HCT116 (cell line): Measurements from ENCODE around the gene XPC. TPM values are rescaled to one million over a fixed set of nuclear protein-coding genes. Genes with fewer than 3 reads are reported as not detected.

Experiments used
- ATAC-seq: fragments of 200-7000 bp; cut with Tn5 transposase; 2 replicates; pipeline ENCODE4 v1.9.1; 2020; ENCODE audit warnings: mild to moderate bottlenecking, moderate library complexity
- BruUV-seq: library from RNA; stranded (reverse); fragments of 400-500 nt; replicated peaks from 2 replicates; lab custom pipeline; 2021; lab: Mats Ljungman, UMichigan
- CTCF ChIA-PET: fragments of 300-600 bp; sonication (Branson Sonifier 250); formaldehyde crosslinking; loops from one replicate; lab custom pipeline; 2021; ENCODE audit warnings: antibody characterized with exemption; lab: Charles Lee
- POLR2A ChIA-PET: fragments of 300-600, 350-600 bp; sonication (Branson Sonifier 250); formaldehyde crosslinking; loops from one replicate; lab custom pipeline; 2021; ENCODE audit warnings: antibody characterized with exemption; lab: Charles Lee
- RAD21 ChIA-PET, 2 experiments: fragments of 300-600 bp; sonication (Branson Sonifier 250); formaldehyde crosslinking; loops; one replicate each; lab custom pipeline; 2023; ENCODE audit warnings: low total read pairs in 2 of 2; ENCODE audit not compliant: uncharacterized antibody in 2 of 2, unreplicated experiment in 2 of 2, low non-redundant PET in 1 of 2; lab: Charles Lee
- DNase-seq: peaks from one replicate; pipeline ENCODE4 v3.0.0-alpha.2; 2010; ENCODE audit warnings: low read depth, low spot score
- H2AFZ ChIP-seq: fragments of 200-600 bp; shearing (Covaris generic), sonication (generic); 2 replicates; pipeline ENCODE4 v1.6.1; 2017; ENCODE audit warnings: low read depth, mixed run types, mixed read lengths, antibody characterized with exemption, low read length; ENCODE audit not compliant: poor library complexity, severe bottlenecking
- H3K27ac ChIP-seq: 2 replicates; pipeline ENCODE4 v1.5.1; 2012; ENCODE audit warnings: low read depth, low read length
- H3K27me3 ChIP-seq: fragments of 200-600 bp; sonication (generic); 2 replicates; pipeline ENCODE4 v1.6.1; 2016; ENCODE audit warnings: mixed run types, low read length, mixed read lengths; ENCODE audit not compliant: insufficient read depth
- H3K36me3 ChIP-seq, 2 experiments: fragments of 200-500 bp in 1 of 2; fragments of 200-600 bp in 1 of 2; sonication (Bioruptor generic) in 1 of 2; sonication (generic) in 1 of 2; 2 replicates each; pipeline versions ENCODE4 v1.5.1 to v1.6.1; 2014 to 2016; ENCODE audit warnings: low read length in 2 of 2, inconsistent platforms in 1 of 2, mixed read lengths in 1 of 2, mixed run types in 1 of 2; ENCODE audit not compliant: insufficient read depth in 2 of 2, control insufficient read depth in 1 of 2
- H3K4me1 ChIP-seq, 2 experiments: fragments of 200-600 bp in 1 of 2; sonication (generic) in 1 of 2; 2 replicates each; pipeline versions ENCODE4 v1.5.1 to v1.6.1; 2012 to 2017; ENCODE audit warnings: low read length in 2 of 2, inconsistent platforms in 1 of 2, mild to moderate bottlenecking in 1 of 2, mixed read lengths in 1 of 2, mixed run types in 1 of 2, moderate library complexity in 1 of 2; ENCODE audit not compliant: insufficient read depth in 2 of 2, control insufficient read depth in 1 of 2
- H3K4me2 ChIP-seq: fragments of 200-600 bp; sonication (generic); 2 replicates; pipeline ENCODE4 v1.6.1; 2017; ENCODE audit warnings: mixed run types, low read length, mixed read lengths
- H3K4me3 ChIP-seq, 2 experiments: fragments of 200-600 bp in 1 of 2; sonication (generic) in 1 of 2; replicated peaks in 1 of 2; 2 replicates each; pipeline ENCODE4 v1.5.1; 2011 to 2016; ENCODE audit warnings: low read length in 2 of 2, control low read depth in 1 of 2, low read depth in 1 of 2, mild to moderate bottlenecking in 1 of 2, mixed read lengths in 1 of 2, mixed run types in 1 of 2
- H3K79me2 ChIP-seq: fragments of 200-600 bp; sonication (generic); 2 replicates; pipeline ENCODE4 v1.6.1; 2017; ENCODE audit warnings: mild to moderate bottlenecking, mixed run types, low read length, moderate library complexity, mixed read lengths; ENCODE audit not compliant: insufficient read depth
- H3K9ac ChIP-seq: fragments of 200-600 bp; sonication (generic); 2 replicates; pipeline ENCODE4 v1.6.1; 2016; ENCODE audit warnings: low read length, mixed read lengths
- H3K9me2 ChIP-seq: fragments of 200-600 bp; sonication (generic), shearing (Covaris generic); 2 replicates; pipeline ENCODE4 v1.6.1; 2017; ENCODE audit warnings: mixed run types, mild to moderate bottlenecking, moderate library complexity; ENCODE audit not compliant: insufficient read depth
- H3K9me3 ChIP-seq, 2 experiments: fragments of 200-500 bp in 1 of 2; fragments of 200-600 bp in 1 of 2; sonication (Bioruptor generic) in 1 of 2; sonication (generic) in 1 of 2; 2 replicates each; pipeline ENCODE4 v1.6.1; 2014 to 2017; ENCODE audit warnings: low read length in 2 of 2, mixed read lengths in 2 of 2, inconsistent platforms in 1 of 2, low read depth in 1 of 2, mild to moderate bottlenecking in 1 of 2, mixed run types in 1 of 2, moderate library complexity in 1 of 2; ENCODE audit not compliant: control insufficient read depth in 1 of 2, insufficient read depth in 1 of 2
- H4K20me1 ChIP-seq: fragments of 200-600 bp; sonication (generic), shearing (Covaris generic); 2 replicates; pipeline ENCODE4 v1.6.1; 2017; ENCODE audit warnings: mixed run types, mild to moderate bottlenecking, moderate library complexity; ENCODE audit not compliant: insufficient read depth
- CEBPB ChIP-seq: IDR thresholded peaks from 2 replicates; pipeline ENCODE4 v1.6.1; 2012; ENCODE audit warnings: low read depth
- ELF1 ChIP-seq: IDR thresholded peaks from 2 replicates; pipeline ENCODE4 v1.6.1; 2012; ENCODE audit warnings: low read depth, borderline replicate concordance
- EZH2 ChIP-seq: fragments of 200-600 bp; sonication (generic); IDR thresholded peaks from 2 replicates; pipeline ENCODE4 v1.6.1; 2017; ENCODE audit warnings: antibody characterized with exemption, mixed run types
- EZH2phosphoT487 ChIP-seq: fragments of 200-600 bp; IDR thresholded peaks from 2 replicates; pipeline ENCODE4 v1.6.1; 2018; ENCODE audit warnings: antibody characterized with exemption, borderline replicate concordance
- FOSL1 ChIP-seq: IDR thresholded peaks from 2 replicates; pipeline ENCODE4 v1.6.1; 2012; ENCODE audit warnings: low read depth
- JUND ChIP-seq: IDR thresholded peaks from 2 replicates; pipeline ENCODE4 v1.6.1; 2012
- POLR2AphosphoS5 ChIP-seq: IDR thresholded peaks from 2 replicates; pipeline ENCODE4 v1.6.1; 2011; ENCODE audit warnings: mild to moderate bottlenecking, low read depth, low read length, moderate library complexity
- RAD21 ChIP-seq: IDR thresholded peaks from 2 replicates; pipeline ENCODE4 v1.6.1; 2012; ENCODE audit warnings: low read depth, mild to moderate bottlenecking
- SIN3A ChIP-seq: IDR thresholded peaks from 2 replicates; pipeline ENCODE4 v1.6.1; 2012; ENCODE audit warnings: low read depth
- SP1 ChIP-seq: IDR thresholded peaks from 2 replicates; pipeline ENCODE4 v1.6.1; 2012; ENCODE audit warnings: low read depth
- SRF ChIP-seq: IDR thresholded peaks from 2 replicates; pipeline ENCODE4 v1.6.1; 2012; ENCODE audit warnings: low read depth
- YY1 ChIP-seq: IDR thresholded peaks from 2 replicates; pipeline ENCODE4 v1.6.1; 2011; ENCODE audit warnings: low read length, low read depth, moderate library complexity, mild to moderate bottlenecking; ENCODE audit not compliant: insufficient replicate concordance; ENCODE audit errors: extremely low read depth
- ZFX ChIP-seq: fragments of 450-650 bp; IDR thresholded peaks from 2 replicates; pipeline ENCODE4 v1.6.1; 2017
- ZNF274 ChIP-seq: fragments of 200-500 bp; sonication (Bioruptor generic); IDR thresholded peaks from 2 replicates; pipeline ENCODE4 v1.6.1; 2014; ENCODE audit warnings: mild to moderate bottlenecking, low read depth, low read length, inconsistent platforms
- intact Hi-C: fragments of 100-400 bp; cut with micrococcal nuclease; formaldehyde crosslinking; loops from 2 replicates; pipeline ENCODE4 v1.10.0; 2022
- total RNA-seq: library from RNA; stranded (reverse); gene quantifications from one replicate; pipeline ENCODE4 v1.2.1, GENCODE V29; 2021; ENCODE audit not compliant: unreplicated experiment
- TF ChIP-seq, protein P1 (sequence below): IDR thresholded peaks from 2 replicates; pipeline ENCODE4 v1.6.1; 2012; ENCODE audit warnings: low read depth
- TF ChIP-seq, protein P2 (sequence below): IDR thresholded peaks from 2 replicates; pipeline ENCODE4 v1.6.1; 2012
- TF ChIP-seq, protein P3 (sequence below): IDR thresholded peaks from 2 replicates; pipeline ENCODE4 v1.6.1; 2012

Gene XPC
- total RNA-seq, 1 experiment from 2014 or later, result 29.5 TPM

DNA sequence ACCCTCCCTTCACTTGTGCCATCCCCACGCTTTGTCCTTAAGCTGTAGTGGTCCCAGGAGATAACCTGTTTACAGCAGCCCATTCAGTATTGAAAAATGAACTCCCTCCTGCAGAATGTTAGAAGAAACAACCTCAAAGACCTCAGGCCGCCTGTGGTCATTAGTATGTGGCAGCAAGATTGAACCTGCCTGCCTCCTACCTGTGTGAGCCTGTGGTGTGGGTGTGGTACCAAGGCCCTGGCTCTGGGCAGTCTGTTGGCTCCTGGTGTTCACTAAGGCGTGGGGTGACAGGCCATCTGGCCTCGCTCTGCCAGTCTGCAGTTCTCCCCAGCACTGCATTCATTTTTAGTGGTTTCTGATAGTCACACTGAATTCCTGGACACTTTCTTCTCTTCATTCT lies 21.2 kb upstream of the XPC start:
- H3K4me1 ChIP-seq, result no peaks in the 10 kb centered on the region
- no peak for ATAC-seq
- no peak overlapping the region for H2AFZ ChIP-seq
- no peak overlapping the region for H3K27ac ChIP-seq
- no peaks in the 10 kb centered on the region for H4K20me1 ChIP-seq
- ChIA-PET POLR2A (interaction anchor here (1.2 kb wide), 1 partner anchor 21 kb away, joined by 3 read pairs; the partner anchor contains the start of genes LSM3 and XPC), CTCF (no interaction called here), RAD21 (no interaction called here)
- no peaks in the 10 kb centered on the region for H3K9me3 ChIP-seq
- DNase-seq, result no peak
- BruUV-seq, result no TSS peak
- no peaks in the 10 kb centered on the region for H3K27me3 ChIP-seq
- no peak overlapping the region for H3K4me3 ChIP-seq
- peaks cover 4 to 5% of the 10 kb centered on the region in 2 experiments; a peak in 2 of 4 replicates for H3K36me3 ChIP-seq
- H3K9ac ChIP-seq, result no peak overlapping the region
- peaks cover 11% of the 10 kb centered on the region for H3K79me2 ChIP-seq
- H3K9me2 ChIP-seq, result no peaks in the 10 kb centered on the region
- no peak overlapping the region for H3K4me2 ChIP-seq
- intact Hi-C loops, result loop anchor here (10.0 kb wide), 1 partner anchor 725 kb away; no protein-coding TSS in a partner anchor
- TF ChIP-seq YY1 (no peak), SRF (no peak), SP1 (no peak), ELF1 (no peak), JUND (no peak), ZFX (no peak), CEBPB (no peak), FOSL1 (no peak), EZH2phosphoT487 (no peak), RAD21 (no peak), EZH2 (no peak), POLR2AphosphoS5 (no peak), ZNF274 (no peak), SIN3A (no peak)
- TF ChIP-seq, protein P1, sequence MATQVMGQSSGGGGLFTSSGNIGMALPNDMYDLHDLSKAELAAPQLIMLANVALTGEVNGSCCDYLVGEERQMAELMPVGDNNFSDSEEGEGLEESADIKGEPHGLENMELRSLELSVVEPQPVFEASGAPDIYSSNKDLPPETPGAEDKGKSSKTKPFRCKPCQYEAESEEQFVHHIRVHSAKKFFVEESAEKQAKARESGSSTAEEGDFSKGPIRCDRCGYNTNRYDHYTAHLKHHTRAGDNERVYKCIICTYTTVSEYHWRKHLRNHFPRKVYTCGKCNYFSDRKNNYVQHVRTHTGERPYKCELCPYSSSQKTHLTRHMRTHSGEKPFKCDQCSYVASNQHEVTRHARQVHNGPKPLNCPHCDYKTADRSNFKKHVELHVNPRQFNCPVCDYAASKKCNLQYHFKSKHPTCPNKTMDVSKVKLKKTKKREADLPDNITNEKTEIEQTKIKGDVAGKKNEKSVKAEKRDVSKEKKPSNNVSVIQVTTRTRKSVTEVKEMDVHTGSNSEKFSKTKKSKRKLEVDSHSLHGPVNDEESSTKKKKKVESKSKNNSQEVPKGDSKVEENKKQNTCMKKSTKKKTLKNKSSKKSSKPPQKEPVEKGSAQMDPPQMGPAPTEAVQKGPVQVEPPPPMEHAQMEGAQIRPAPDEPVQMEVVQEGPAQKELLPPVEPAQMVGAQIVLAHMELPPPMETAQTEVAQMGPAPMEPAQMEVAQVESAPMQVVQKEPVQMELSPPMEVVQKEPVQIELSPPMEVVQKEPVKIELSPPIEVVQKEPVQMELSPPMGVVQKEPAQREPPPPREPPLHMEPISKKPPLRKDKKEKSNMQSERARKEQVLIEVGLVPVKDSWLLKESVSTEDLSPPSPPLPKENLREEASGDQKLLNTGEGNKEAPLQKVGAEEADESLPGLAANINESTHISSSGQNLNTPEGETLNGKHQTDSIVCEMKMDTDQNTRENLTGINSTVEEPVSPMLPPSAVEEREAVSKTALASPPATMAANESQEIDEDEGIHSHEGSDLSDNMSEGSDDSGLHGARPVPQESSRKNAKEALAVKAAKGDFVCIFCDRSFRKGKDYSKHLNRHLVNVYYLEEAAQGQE, result no peak
- TF ChIP-seq, protein P2, sequence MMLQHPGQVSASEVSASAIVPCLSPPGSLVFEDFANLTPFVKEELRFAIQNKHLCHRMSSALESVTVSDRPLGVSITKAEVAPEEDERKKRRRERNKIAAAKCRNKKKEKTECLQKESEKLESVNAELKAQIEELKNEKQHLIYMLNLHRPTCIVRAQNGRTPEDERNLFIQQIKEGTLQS, result no peak
- TF ChIP-seq, protein P3, sequence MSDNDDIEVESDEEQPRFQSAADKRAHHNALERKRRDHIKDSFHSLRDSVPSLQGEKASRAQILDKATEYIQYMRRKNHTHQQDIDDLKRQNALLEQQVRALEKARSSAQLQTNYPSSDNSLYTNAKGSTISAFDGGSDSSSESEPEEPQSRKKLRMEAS, result no peak
